Right cardiac atrium (tissue), 5 donors: Measurements from ENCODE around the gene SLAMF6. TPM values are rescaled to one million over a fixed set of nuclear protein-coding genes. Genes with fewer than 3 reads are reported as not detected.
"Not testable (repeated sequence)": the region's sequence is repeated elsewhere in the genome, so short reads cannot be mapped to it uniquely, and the experiment has no call there.

Experiments
- ATAC-seq, 2 donors: fragments of 200-7000 bp; cut with Tn5 transposase; one replicate each; pipeline versions ENCODE4 v1.8.0 to v1.9.1; 2020; ENCODE audit warnings: moderate library complexity in 2 of 2, mild to moderate bottlenecking in 1 of 2
- DNase-seq, 3 donors: peaks; one replicate each; pipeline ENCODE4 v3.0.0-alpha.2; 2020
- H3K27ac ChIP-seq: one replicate; pipeline ENCODE4 v1.5.1; 2013; ENCODE audit warnings: mild to moderate bottlenecking, low read length, control low read depth, moderate library complexity
- H3K27me3 ChIP-seq: one replicate; pipeline ENCODE4 v1.6.1; 2013; ENCODE audit not compliant: control insufficient read depth, insufficient read depth
- H3K4me1 ChIP-seq: one replicate; pipeline ENCODE4 v1.6.1; 2013; ENCODE audit warnings: low read length; ENCODE audit not compliant: control insufficient read depth, insufficient read depth
- H3K4me3 ChIP-seq: one replicate; pipeline ENCODE4 v1.5.1; 2013; ENCODE audit warnings: low read length, control low read depth
- H3K9me3 ChIP-seq: one replicate; pipeline ENCODE4 v1.6.1; 2013; ENCODE audit warnings: low read length; ENCODE audit not compliant: control insufficient read depth
- WGBS: extraction: QIAGEN DNeasy Blood & Tissue Kit; methylation state at CpG from one replicate; pipeline ENCODE4 v1.1.7; 2013; 5-methylcytosine and 5-hydroxymethylcytosine counted together
- intact Hi-C, 4 donors: fragments of 100-400 bp; cut with DNase I; formaldehyde crosslinking; loops; one replicate each; pipeline versions ENCODE4 v1.11.0 to v1.14.0; 2022 to 2023
- polyA plus RNA-seq: library from polyadenylated mRNA; stranded (reverse); fragments of 200-250 nt; gene quantifications from one replicate; pipeline ENCODE4 v1.2.3, GENCODE V29; 2013
- total RNA-seq, 4 donors: library from RNA; stranded (reverse); fragmentation: NEBNext Ultra II Directional; extraction: Animal tissue kit (Norgen Biotek cat#: 25700); gene quantifications; one replicate each; pipeline ENCODE4 v1.2.1, GENCODE V29; 2021
- donor health status: healthy with polysubstance abuse.
- donor health status: DM: no; HTN: yes; CAD: no.
- donor health status: DM: no; HTN: no; CAD: no.
- donor health status: DM: no; HTN: yes; CAD: no; lungs with severe emphysema.
- donor health status: DM: yes; HTN: yes; CAD: no.

Gene SLAMF6
- total and polyA plus RNA-seq, 5 donors, result 0.34 to 0.66 (median 0.42) TPM

DNA sequence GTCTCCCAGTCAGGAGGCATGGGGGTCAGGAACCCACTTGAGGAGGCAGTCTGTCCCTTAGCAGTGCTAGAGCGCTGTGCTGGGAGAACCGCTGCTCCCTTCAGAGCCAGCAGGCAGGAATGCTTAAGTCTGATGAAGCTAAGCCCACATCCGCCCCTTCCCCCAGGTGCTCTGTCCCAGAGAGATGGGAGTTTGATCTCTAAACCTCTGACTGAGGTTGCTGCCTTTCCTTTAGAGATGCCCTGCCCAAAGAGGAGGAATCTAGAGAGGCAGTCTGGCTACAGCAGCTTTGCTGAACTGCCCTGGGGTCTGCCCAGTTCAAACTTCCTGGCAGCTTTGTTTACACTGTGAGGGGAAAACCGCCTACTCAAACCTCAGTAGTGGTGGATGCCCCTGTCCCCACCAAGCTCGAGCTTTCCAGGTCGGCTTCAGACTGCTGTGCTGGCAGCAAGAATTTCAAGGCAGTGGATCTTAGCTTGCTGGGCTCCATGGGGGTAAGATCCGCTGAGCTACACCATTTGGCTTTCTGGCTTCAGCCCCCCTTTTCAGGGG lies 6.4 kb upstream of the SLAMF6 start:
- H3K9me3 ChIP-seq, H3K4me3 ChIP-seq, DNase-seq, ATAC-seq, intact Hi-C loops, H3K4me1 ChIP-seq, H3K27me3 ChIP-seq, H3K27ac ChIP-seq: not testable (repeated sequence)
- 72% methylated on average over 7 of the region's 7 CpGs for WGBS

DNA sequence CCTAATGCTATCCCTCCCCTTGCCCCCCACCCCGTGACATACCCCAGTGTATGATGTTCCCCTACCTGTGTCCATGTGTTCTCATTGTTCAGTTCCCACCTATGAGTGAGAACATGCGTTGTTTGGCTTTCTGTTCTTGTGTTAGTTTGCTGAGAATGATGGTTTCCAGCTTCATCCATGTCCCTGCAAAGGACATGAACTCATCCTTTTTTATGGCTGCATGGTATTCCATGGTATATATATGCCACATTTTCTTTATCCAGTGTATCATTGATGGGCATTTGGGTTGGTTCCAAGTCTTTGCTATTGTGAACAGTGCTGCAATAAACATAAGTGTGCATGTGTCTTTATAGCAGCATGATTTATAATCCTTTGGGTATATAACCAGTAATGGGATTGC lies 734 bp upstream of the SLAMF6 start:
- H3K9me3 ChIP-seq, H3K27ac ChIP-seq, H3K4me3 ChIP-seq, ATAC-seq, H3K27me3 ChIP-seq, intact Hi-C loops, H3K4me1 ChIP-seq, DNase-seq: not testable (repeated sequence)
- WGBS, result 83% methylated on average over 2 of the region's 2 CpGs

DNA sequence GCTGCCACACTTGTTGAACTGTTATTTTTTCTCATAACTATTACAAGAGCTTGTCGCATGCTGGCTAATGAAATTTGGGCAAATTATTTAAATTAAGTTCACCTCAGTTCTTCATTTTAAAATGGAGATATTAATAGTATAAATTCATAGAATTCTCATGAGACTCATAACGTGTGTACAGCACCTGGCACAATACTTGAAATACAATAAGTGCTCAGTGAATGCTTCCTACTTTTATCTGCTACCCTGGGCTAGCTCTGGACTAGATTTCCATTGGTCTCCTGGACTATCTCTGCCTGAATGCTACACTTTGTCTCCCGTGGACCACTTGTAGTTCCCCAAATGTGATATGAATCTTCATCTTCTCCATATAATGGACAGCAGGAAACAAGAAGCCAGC lies 919 bp downstream of the SLAMF6 start:
- ATAC-seq (no peak), DNase-seq (no peak)
- 48% methylated on average over 3 of the region's 3 CpGs for WGBS
- Histone ChIP-seq H3K9me3 (no peaks in the 10 kb centered on the region), H3K4me3 (no peak overlapping the region), H3K27me3 (no peaks in the 10 kb centered on the region), H3K4me1 (no peaks in the 10 kb centered on the region), H3K27ac (no peak overlapping the region)
- intact Hi-C loops, result no loop called here

DNA sequence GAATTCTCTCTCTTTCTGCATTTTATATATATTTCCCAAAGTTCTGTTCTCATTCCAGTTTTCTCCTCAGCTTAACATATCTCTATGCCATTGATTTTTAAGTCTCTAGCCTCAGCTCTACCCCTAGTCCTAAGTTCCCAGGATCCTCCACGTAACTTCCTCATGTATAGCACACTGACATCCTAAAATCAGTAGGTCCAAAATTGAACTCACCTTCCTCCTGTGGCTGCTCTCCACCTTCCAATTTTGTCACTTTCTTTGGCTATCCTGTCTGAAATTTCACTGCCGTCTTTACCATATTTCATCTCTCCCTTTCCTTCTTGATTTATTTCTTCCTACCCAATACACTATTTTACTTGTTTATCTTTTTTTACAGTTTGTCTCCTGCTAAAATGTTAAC lies 1.5 kb downstream of the SLAMF6 start:
- Histone ChIP-seq H3K9me3 (no peaks in the 10 kb centered on the region), H3K27ac (no peak overlapping the region), H3K4me3 (peak overlapping the region; percentile 15), H3K4me1 (no peaks in the 10 kb centered on the region), H3K27me3 (no peaks in the 10 kb centered on the region)
- no peak for ATAC-seq
- DNase-seq, result no peak
- WGBS, result 81% methylated on average over 2 of the region's 2 CpGs
- intact Hi-C loops, result no loop called here

DNA sequence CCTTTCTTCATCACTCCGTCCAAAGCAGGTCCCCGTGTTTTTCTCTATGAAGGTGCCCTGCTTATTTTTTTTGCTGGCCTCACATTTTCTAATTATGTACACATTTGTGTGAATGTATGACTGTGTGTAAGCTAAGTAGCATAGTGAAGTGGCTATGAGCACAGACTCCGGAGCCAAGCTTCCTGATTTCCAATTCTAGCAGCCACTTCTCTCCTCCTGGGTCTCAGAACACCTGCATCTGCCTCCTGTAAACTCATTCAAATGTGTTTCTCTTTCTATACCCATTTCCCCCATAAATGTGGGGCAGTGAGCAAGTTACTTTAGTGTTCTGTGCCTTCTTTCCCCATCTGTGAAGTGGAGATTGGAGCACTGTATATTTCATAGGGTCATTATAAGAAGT lies 2.1 kb downstream of the SLAMF6 start:
- WGBS, result 46% methylated on average over 3 of the region's 3 CpGs
- intact Hi-C loops, result no loop called here

DNA sequence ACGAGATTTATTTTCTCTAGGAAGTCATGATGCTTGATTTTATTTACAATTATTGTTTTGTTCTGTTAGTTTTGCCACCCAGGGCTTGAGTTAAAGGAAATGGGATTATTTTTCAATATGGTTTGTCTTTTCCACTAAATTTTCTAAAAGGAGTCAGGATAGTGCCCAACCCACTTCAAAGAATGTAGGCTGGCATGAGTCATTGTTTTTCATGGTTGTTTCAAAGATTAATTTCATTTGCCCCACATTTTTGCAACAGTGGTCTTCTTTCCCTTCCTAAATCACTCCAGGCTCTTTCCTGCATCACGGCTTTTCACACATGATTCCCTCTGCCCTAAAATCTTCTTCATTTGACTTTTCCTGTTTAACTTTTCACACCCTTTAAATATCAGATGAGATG lies 2.5 kb downstream of the SLAMF6 start:
- no peak overlapping the region for H3K4me3 ChIP-seq
- H3K27me3 ChIP-seq, result no peaks in the 10 kb centered on the region
- WGBS, result 38% methylated on average over 2 of the region's 2 CpGs
- DNase-seq (no peak), ATAC-seq (no peak)
- no peak overlapping the region for H3K27ac ChIP-seq
- intact Hi-C loops, result no loop called here
- no peaks in the 10 kb centered on the region for H3K4me1 ChIP-seq
- H3K9me3 ChIP-seq, result no peaks in the 10 kb centered on the region

More for the DNA sequence above, 2.1 kb downstream of the SLAMF6 start:
- no peak for DNase-seq
- H3K27me3 ChIP-seq, result no peaks in the 10 kb centered on the region
- H3K9me3 ChIP-seq, result no peaks in the 10 kb centered on the region
- no peak for ATAC-seq
- no peak overlapping the region for H3K4me3 ChIP-seq
- no peak overlapping the region for H3K27ac ChIP-seq
- no peaks in the 10 kb centered on the region for H3K4me1 ChIP-seq

DNA sequence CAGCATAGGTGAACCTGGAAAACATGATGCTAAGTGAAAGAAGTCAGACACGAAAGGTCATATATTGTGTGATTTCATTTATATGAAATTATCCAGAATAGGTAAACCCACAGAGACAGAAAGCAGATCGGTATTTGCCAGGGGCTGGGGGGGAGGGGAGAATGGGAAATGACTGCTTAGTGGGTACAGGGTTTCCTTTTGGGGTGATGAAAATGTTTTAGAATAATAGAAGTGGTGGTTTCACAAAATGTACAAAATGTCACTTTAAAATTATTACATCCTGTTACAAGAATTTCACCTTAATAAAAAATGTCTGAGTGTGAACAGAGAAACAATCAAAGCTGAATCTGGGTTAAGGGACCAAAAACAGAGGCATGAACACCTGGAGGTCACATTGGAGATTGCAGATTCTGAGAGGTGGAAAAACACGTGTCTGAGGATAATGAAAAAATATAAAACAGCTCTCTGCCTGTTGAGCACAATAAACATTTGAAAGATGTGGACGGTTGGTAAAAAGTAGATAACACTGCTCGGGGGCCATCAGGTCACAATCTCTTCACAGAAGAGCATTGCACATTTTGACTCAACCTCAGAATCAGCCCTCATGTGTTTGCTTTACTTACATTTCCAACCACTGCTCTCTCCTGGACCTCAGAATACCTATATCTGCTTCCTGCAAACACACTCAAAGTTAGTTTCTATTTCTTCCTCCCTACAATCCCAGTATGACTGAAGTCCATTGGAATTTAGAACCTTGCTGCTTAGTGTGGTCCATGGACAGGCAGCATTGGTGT lies 3.2 kb downstream of the SLAMF6 start:
- no peak overlapping the region for H3K4me3 ChIP-seq
- no peaks in the 10 kb centered on the region for H3K27me3 ChIP-seq
- intact Hi-C loops, result no loop called here
- DNase-seq, result no peak
- H3K4me1 ChIP-seq, result no peaks in the 10 kb centered on the region
- no peak overlapping the region for H3K27ac ChIP-seq
- no peaks in the 10 kb centered on the region for H3K9me3 ChIP-seq
- 46% methylated on average over 5 of the region's 5 CpGs for WGBS
- no peak for ATAC-seq

DNA sequence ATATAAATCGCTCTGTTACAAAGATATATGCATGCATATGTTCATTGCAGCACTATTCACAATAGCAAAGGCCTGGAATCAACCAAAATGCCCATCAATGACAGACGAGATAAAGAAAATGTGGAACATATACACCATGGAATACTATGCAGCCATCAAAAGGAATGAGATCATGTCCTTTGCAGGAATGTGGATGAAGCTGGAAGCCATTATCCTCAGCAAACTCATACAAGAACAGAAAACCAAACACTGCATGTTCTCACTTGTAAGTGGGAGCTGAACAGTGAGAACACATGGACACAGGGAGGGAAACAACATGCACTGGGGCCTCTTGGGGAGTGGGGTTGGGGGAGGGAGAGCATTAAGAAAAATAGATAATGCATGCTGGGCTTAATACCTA lies 5.5 kb downstream of the SLAMF6 start:
- WGBS, result 43% methylated on average over 2 of the region's 2 CpGs

DNA sequence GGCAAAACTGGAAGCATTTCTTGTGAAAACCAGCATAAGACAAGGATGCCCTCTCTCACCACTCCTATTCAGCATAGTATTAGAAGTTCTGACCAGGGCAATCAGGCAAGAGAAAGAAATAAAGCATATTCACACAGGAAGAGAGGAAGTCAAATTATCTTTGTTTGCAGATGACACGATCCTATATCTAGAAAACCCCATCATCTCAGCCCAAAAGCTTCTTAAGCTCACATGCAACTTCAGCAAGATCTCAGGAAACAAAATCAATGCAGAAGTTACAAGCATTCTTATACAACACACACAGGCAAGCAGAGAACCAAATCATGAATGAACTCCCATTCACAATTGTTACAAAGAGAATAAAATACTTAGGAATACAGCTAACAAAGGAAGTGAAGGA lies 7.1 kb downstream of the SLAMF6 start:
- ATAC-seq, H3K4me1 ChIP-seq, intact Hi-C loops, H3K4me3 ChIP-seq, H3K27me3 ChIP-seq, DNase-seq, H3K9me3 ChIP-seq, H3K27ac ChIP-seq: not testable (repeated sequence)
- WGBS, result 35% methylated on average over 1 of the region's 1 CpG

More for the DNA sequence above, 5.5 kb downstream of the SLAMF6 start:
- H3K4me1 ChIP-seq, H3K27me3 ChIP-seq, H3K4me3 ChIP-seq, DNase-seq, intact Hi-C loops, ATAC-seq, H3K27ac ChIP-seq, H3K9me3 ChIP-seq: not testable (repeated sequence)

DNA sequence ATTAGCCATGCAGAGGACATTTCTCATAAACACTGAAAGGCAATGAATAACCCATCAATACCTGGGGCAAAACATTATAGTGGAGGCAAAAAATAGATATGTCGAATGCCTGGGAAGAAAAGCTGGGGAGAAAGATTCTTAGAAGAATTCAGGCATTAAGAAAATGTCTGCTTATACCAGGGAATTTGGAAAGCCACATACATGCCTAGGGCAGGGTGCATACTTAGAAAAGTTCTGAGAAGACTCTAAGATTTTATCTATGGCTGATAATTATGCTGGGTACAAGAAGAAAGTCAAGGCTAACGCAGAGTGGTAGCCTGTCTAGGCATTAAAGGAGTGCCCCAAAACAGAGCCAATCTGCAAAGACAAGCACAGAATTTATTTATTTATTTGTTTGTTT lies 18.4 kb downstream of the SLAMF6 start:
- no peak overlapping the region for H3K4me3 ChIP-seq
- H3K9me3 ChIP-seq, result no peaks in the 10 kb centered on the region
- H3K4me1 ChIP-seq, result no peaks in the 10 kb centered on the region
- WGBS, result 86% methylated on average over 2 of the region's 2 CpGs
- no peak overlapping the region for H3K27ac ChIP-seq
- no peak for DNase-seq
- intact Hi-C loops, result no loop called here
- no peak for ATAC-seq
- H3K27me3 ChIP-seq, result no peaks in the 10 kb centered on the region

DNA sequence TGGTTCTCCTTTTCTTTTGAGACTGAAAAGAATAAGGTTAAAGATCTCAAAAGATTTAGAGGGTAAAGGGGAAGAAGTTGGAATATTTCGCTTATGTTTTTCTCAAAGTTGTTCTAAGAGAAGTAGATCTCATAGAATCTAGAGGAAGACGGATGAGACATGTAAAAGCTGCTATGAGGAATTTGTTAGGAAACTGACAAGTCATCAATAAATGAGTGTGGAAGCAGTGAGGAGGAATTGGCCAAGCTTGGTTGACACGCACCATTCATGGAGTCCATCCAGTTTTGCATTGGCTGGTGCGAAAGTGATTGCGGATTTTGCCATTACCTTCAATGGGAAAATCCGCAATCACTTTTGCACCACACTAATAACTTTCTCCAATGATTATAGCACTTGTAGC lies 20.0 kb downstream of the SLAMF6 start:
- ATAC-seq, result no peak
- no peak overlapping the region for H3K27ac ChIP-seq
- H3K27me3 ChIP-seq, result no peaks in the 10 kb centered on the region
- intact Hi-C loops, result no loop called here
- no peak for DNase-seq
- no peaks in the 10 kb centered on the region for H3K4me1 ChIP-seq
- H3K4me3 ChIP-seq, result no peak overlapping the region
- 89% methylated on average over 6 of the region's 6 CpGs for WGBS
- no peaks in the 10 kb centered on the region for H3K9me3 ChIP-seq
